HCT116 (cell line): ENCODE data around the gene BFSP1. TPM values are rescaled to one million over a fixed set of nuclear protein-coding genes. Genes with fewer than 3 reads are reported as not detected.

Experiments
- ATAC-seq: fragments of 200-7000 bp; cut with Tn5 transposase; 2 replicates; pipeline ENCODE4 v1.9.1; 2020; ENCODE audit warnings: mild to moderate bottlenecking, moderate library complexity
- BruUV-seq: library from RNA; stranded (reverse); fragments of 400-500 nt; replicated peaks from 2 replicates; lab custom pipeline; 2021; lab: Mats Ljungman, UMichigan
- CTCF ChIA-PET: fragments of 300-600 bp; sonication (Branson Sonifier 250); formaldehyde crosslinking; loops from one replicate; lab custom pipeline; 2021; ENCODE audit warnings: antibody characterized with exemption; lab: Charles Lee
- POLR2A ChIA-PET: fragments of 300-600, 350-600 bp; sonication (Branson Sonifier 250); formaldehyde crosslinking; loops from one replicate; lab custom pipeline; 2021; ENCODE audit warnings: antibody characterized with exemption; lab: Charles Lee
- RAD21 ChIA-PET, 2 experiments: fragments of 300-600 bp; sonication (Branson Sonifier 250); formaldehyde crosslinking; loops; one replicate each; lab custom pipeline; 2023; ENCODE audit warnings: low total read pairs in 2 of 2; ENCODE audit not compliant: uncharacterized antibody in 2 of 2, unreplicated experiment in 2 of 2, low non-redundant PET in 1 of 2; lab: Charles Lee
- DNase-seq: peaks from one replicate; pipeline ENCODE4 v3.0.0-alpha.2; 2010; ENCODE audit warnings: low read depth, low spot score
- H2AFZ ChIP-seq: fragments of 200-600 bp; shearing (Covaris generic), sonication (generic); 2 replicates; pipeline ENCODE4 v1.6.1; 2017; ENCODE audit warnings: low read depth, mixed run types, mixed read lengths, antibody characterized with exemption, low read length; ENCODE audit not compliant: poor library complexity, severe bottlenecking
- H3K27ac ChIP-seq: 2 replicates; pipeline ENCODE4 v1.5.1; 2012; ENCODE audit warnings: low read depth, low read length
- H3K27me3 ChIP-seq: fragments of 200-600 bp; sonication (generic); 2 replicates; pipeline ENCODE4 v1.6.1; 2016; ENCODE audit warnings: mixed run types, low read length, mixed read lengths; ENCODE audit not compliant: insufficient read depth
- H3K36me3 ChIP-seq, 2 experiments: fragments of 200-500 bp in 1 of 2; fragments of 200-600 bp in 1 of 2; sonication (Bioruptor generic) in 1 of 2; sonication (generic) in 1 of 2; 2 replicates each; pipeline versions ENCODE4 v1.5.1 to v1.6.1; 2014 to 2016; ENCODE audit warnings: low read length in 2 of 2, inconsistent platforms in 1 of 2, mixed read lengths in 1 of 2, mixed run types in 1 of 2; ENCODE audit not compliant: insufficient read depth in 2 of 2, control insufficient read depth in 1 of 2
- H3K4me1 ChIP-seq, 2 experiments: fragments of 200-600 bp in 1 of 2; sonication (generic) in 1 of 2; 2 replicates each; pipeline versions ENCODE4 v1.5.1 to v1.6.1; 2012 to 2017; ENCODE audit warnings: low read length in 2 of 2, inconsistent platforms in 1 of 2, mild to moderate bottlenecking in 1 of 2, mixed read lengths in 1 of 2, mixed run types in 1 of 2, moderate library complexity in 1 of 2; ENCODE audit not compliant: insufficient read depth in 2 of 2, control insufficient read depth in 1 of 2
- H3K4me2 ChIP-seq: fragments of 200-600 bp; sonication (generic); 2 replicates; pipeline ENCODE4 v1.6.1; 2017; ENCODE audit warnings: mixed run types, low read length, mixed read lengths
- H3K4me3 ChIP-seq, 2 experiments: fragments of 200-600 bp in 1 of 2; sonication (generic) in 1 of 2; replicated peaks in 1 of 2; 2 replicates each; pipeline ENCODE4 v1.5.1; 2011 to 2016; ENCODE audit warnings: low read length in 2 of 2, control low read depth in 1 of 2, low read depth in 1 of 2, mild to moderate bottlenecking in 1 of 2, mixed read lengths in 1 of 2, mixed run types in 1 of 2
- H3K79me2 ChIP-seq: fragments of 200-600 bp; sonication (generic); 2 replicates; pipeline ENCODE4 v1.6.1; 2017; ENCODE audit warnings: mild to moderate bottlenecking, mixed run types, low read length, moderate library complexity, mixed read lengths; ENCODE audit not compliant: insufficient read depth
- H3K9ac ChIP-seq: fragments of 200-600 bp; sonication (generic); 2 replicates; pipeline ENCODE4 v1.6.1; 2016; ENCODE audit warnings: low read length, mixed read lengths
- H3K9me2 ChIP-seq: fragments of 200-600 bp; sonication (generic), shearing (Covaris generic); 2 replicates; pipeline ENCODE4 v1.6.1; 2017; ENCODE audit warnings: mixed run types, mild to moderate bottlenecking, moderate library complexity; ENCODE audit not compliant: insufficient read depth
- H3K9me3 ChIP-seq, 2 experiments: fragments of 200-500 bp in 1 of 2; fragments of 200-600 bp in 1 of 2; sonication (Bioruptor generic) in 1 of 2; sonication (generic) in 1 of 2; 2 replicates each; pipeline ENCODE4 v1.6.1; 2014 to 2017; ENCODE audit warnings: low read length in 2 of 2, mixed read lengths in 2 of 2, inconsistent platforms in 1 of 2, low read depth in 1 of 2, mild to moderate bottlenecking in 1 of 2, mixed run types in 1 of 2, moderate library complexity in 1 of 2; ENCODE audit not compliant: control insufficient read depth in 1 of 2, insufficient read depth in 1 of 2
- H4K20me1 ChIP-seq: fragments of 200-600 bp; sonication (generic), shearing (Covaris generic); 2 replicates; pipeline ENCODE4 v1.6.1; 2017; ENCODE audit warnings: mixed run types, mild to moderate bottlenecking, moderate library complexity; ENCODE audit not compliant: insufficient read depth
- CBX3 ChIP-seq: IDR thresholded peaks from 2 replicates; pipeline ENCODE4 v1.6.1; 2012; ENCODE audit warnings: low read depth
- CEBPB ChIP-seq: IDR thresholded peaks from 2 replicates; pipeline ENCODE4 v1.6.1; 2012; ENCODE audit warnings: low read depth
- EGR1 ChIP-seq: IDR thresholded peaks from 2 replicates; pipeline ENCODE4 v1.6.1; 2012; ENCODE audit warnings: low read depth
- ELF1 ChIP-seq: IDR thresholded peaks from 2 replicates; pipeline ENCODE4 v1.6.1; 2012; ENCODE audit warnings: low read depth, borderline replicate concordance
- EZH2 ChIP-seq: fragments of 200-600 bp; sonication (generic); IDR thresholded peaks from 2 replicates; pipeline ENCODE4 v1.6.1; 2017; ENCODE audit warnings: antibody characterized with exemption, mixed run types
- FOSL1 ChIP-seq: IDR thresholded peaks from 2 replicates; pipeline ENCODE4 v1.6.1; 2012; ENCODE audit warnings: low read depth
- POLR2A ChIP-seq: IDR thresholded peaks from 2 replicates; pipeline ENCODE4 v1.7.0; 2011; ENCODE audit warnings: borderline replicate concordance; ENCODE audit not compliant: insufficient read depth, insufficient read length; ENCODE audit errors: extremely low read depth
- POLR2AphosphoS5 ChIP-seq: IDR thresholded peaks from 2 replicates; pipeline ENCODE4 v1.6.1; 2011; ENCODE audit warnings: mild to moderate bottlenecking, low read depth, low read length, moderate library complexity
- SIN3A ChIP-seq: IDR thresholded peaks from 2 replicates; pipeline ENCODE4 v1.6.1; 2012; ENCODE audit warnings: low read depth
- SP1 ChIP-seq: IDR thresholded peaks from 2 replicates; pipeline ENCODE4 v1.6.1; 2012; ENCODE audit warnings: low read depth
- SRF ChIP-seq: IDR thresholded peaks from 2 replicates; pipeline ENCODE4 v1.6.1; 2012; ENCODE audit warnings: low read depth
- ZFX ChIP-seq: fragments of 450-650 bp; IDR thresholded peaks from 2 replicates; pipeline ENCODE4 v1.6.1; 2017
- ZNF274 ChIP-seq: fragments of 200-500 bp; sonication (Bioruptor generic); IDR thresholded peaks from 2 replicates; pipeline ENCODE4 v1.6.1; 2014; ENCODE audit warnings: mild to moderate bottlenecking, low read depth, low read length, inconsistent platforms
- intact Hi-C: fragments of 100-400 bp; cut with micrococcal nuclease; formaldehyde crosslinking; loops from 2 replicates; pipeline ENCODE4 v1.10.0; 2022
- total RNA-seq: library from RNA; stranded (reverse); gene quantifications from one replicate; pipeline ENCODE4 v1.2.1, GENCODE V29; 2021; ENCODE audit not compliant: unreplicated experiment
- TF ChIP-seq, protein P1 (sequence below): IDR thresholded peaks from 2 replicates; pipeline ENCODE4 v1.6.1; 2012
- TF ChIP-seq, protein P2 (sequence below), 3 experiments: fragments of 200-600 bp in 1 of 3; sonication (generic) in 1 of 3; IDR thresholded peaks in 2 of 3; conservative IDR thresholded peaks in 1 of 3; 2 replicates each; pipeline ENCODE4 v1.5.1; 2012 to 2017; ENCODE audit warnings: low read depth in 2 of 3, low read length in 2 of 3, antibody characterized with exemption in 1 of 3, borderline replicate concordance in 1 of 3, control low read depth in 1 of 3, mild to moderate bottlenecking in 1 of 3, mixed read lengths in 1 of 3, mixed run types in 1 of 3, moderate library complexity in 1 of 3; ENCODE audit not compliant: insufficient read depth in 1 of 3
- TF ChIP-seq, protein P3 (sequence below): IDR thresholded peaks from 2 replicates; pipeline ENCODE4 v1.6.1; 2012; ENCODE audit warnings: low read depth
- TF ChIP-seq, protein P4 (sequence below): IDR thresholded peaks from 2 replicates; pipeline ENCODE4 v1.6.1; 2012

The BFSP1 gene
- total RNA-seq, 1 experiment from 2014 or later = 8.8 TPM

DNA sequence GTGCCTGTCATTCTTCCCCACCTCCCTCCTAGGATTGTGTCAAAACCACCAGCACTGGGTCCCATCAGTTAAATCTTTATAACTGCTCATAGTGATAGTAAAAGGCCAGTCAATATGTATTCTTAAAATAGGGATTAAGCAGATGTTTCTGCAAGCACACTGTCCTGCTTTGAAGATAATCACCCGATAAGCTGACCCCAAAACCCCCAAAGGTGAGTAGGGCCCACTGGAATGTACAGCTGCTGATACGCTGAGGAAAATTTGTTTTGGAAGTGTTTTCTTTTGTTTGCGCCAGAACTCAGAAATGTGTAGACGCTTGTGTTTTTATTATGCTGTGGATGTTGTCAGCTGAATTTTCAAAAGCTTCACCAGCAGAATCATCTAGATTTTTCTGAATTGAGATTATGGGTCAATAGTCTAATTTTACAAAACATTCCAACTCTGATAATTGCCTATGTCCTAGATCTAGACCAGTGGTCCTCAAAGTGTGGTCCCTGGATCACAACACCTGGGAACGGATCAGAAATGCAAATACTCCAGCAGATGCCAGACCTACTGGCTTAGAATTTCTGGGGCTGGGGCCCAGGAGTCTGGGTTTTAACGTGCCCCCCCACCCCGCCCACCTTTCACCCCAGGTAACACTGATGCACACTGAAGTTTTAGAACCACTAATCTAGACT is 11.4 kb downstream of the BFSP1 start (continued):
- TF ChIP-seq ZFX (no peak), FOSL1 (no peak), SP1 (no peak), POLR2A (no peak)

DNA sequence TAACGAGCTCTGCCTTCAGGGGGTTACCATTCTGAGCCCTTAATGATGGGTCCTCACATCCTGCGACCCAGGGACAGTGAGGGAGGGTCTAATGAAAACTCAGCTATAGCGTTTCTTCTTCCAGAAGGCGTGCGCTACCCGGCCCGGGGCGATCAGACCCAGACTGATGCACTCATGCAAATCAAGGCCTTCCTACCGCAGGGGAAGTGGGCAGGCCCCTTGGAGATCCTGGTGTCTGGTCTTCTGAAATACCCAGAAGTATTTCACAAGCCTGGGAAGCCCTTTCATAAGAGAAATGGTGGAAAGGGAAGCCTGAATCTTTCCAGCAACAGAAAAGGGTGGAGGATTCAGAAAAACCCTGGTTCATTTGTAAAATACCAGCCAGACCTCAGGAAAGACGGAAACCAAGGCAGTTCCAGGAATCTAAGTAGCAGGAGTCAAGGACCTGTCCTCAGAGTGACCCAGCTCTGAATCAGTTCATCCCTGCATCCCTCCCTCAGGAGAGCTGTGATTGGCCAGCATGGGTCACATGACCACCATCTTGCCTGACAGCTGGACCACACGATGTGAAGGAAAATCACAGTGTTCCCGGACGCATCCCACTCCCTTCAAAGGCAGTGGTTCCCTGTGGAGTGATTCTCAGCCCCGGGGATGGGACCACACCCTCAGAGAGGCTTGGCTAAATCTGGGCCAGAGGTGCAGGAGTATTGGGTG is 12.7 kb downstream of the BFSP1 start:
- ChIA-PET CTCF (no interaction called here), RAD21 (interaction anchor here in 1 of 2 experiments (0.6 kb wide), 1 partner anchor 51 kb away, joined by 3 read pairs; the partner anchor contains the start of gene DSTN), POLR2A (no interaction called here)
- intact Hi-C loops = no loop called here
- no peaks in the 10 kb centered on the region for H3K27me3 ChIP-seq
- no peak overlapping the region for H3K4me3 ChIP-seq
- no peaks in the 10 kb centered on the region for H3K36me3 ChIP-seq
- H3K4me1 ChIP-seq = peaks cover 6 to 12% of the 10 kb centered on the region in 2 experiments
- H3K27ac ChIP-seq = no peak overlapping the region
- H3K9ac ChIP-seq = no peak overlapping the region
- BruUV-seq = no TSS peak
- H3K79me2 ChIP-seq = no peaks in the 10 kb centered on the region
- no peak overlapping the region for H2AFZ ChIP-seq
- H3K9me3 ChIP-seq = no peaks in the 10 kb centered on the region
- ATAC-seq (peak; percentile 46; the same call in 1 of the 2 replicates), DNase-seq (no peak)
- H3K9me2 ChIP-seq = no peaks in the 10 kb centered on the region
- no peak overlapping the region for H3K4me2 ChIP-seq
- H4K20me1 ChIP-seq = no peaks in the 10 kb centered on the region
- TF ChIP-seq ZNF274 (no peak), CBX3 (no peak), ELF1 (no peak), POLR2A (no peak), FOSL1 (no peak), SRF (no peak), EGR1 (no peak), SIN3A (no peak), SP1 (no peak), EZH2 (no peak), CEBPB (no peak), POLR2AphosphoS5 (no peak), ZFX (no peak)
- TF ChIP-seq, protein P1, sequence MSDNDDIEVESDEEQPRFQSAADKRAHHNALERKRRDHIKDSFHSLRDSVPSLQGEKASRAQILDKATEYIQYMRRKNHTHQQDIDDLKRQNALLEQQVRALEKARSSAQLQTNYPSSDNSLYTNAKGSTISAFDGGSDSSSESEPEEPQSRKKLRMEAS = no peak
- TF ChIP-seq, protein P2, sequence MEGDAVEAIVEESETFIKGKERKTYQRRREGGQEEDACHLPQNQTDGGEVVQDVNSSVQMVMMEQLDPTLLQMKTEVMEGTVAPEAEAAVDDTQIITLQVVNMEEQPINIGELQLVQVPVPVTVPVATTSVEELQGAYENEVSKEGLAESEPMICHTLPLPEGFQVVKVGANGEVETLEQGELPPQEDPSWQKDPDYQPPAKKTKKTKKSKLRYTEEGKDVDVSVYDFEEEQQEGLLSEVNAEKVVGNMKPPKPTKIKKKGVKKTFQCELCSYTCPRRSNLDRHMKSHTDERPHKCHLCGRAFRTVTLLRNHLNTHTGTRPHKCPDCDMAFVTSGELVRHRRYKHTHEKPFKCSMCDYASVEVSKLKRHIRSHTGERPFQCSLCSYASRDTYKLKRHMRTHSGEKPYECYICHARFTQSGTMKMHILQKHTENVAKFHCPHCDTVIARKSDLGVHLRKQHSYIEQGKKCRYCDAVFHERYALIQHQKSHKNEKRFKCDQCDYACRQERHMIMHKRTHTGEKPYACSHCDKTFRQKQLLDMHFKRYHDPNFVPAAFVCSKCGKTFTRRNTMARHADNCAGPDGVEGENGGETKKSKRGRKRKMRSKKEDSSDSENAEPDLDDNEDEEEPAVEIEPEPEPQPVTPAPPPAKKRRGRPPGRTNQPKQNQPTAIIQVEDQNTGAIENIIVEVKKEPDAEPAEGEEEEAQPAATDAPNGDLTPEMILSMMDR (IDR thresholded peaks at IDR 0.05 in 2 of 3, conservative IDR thresholded peaks at IDR 0.05 in 1 of 3; ENCODE audit: borderline replicate concordance in 1 of 3, insufficient read depth in 1 of 3, low read depth in 2 of 3, low read length in 2 of 3) = no peak
- TF ChIP-seq, protein P3, sequence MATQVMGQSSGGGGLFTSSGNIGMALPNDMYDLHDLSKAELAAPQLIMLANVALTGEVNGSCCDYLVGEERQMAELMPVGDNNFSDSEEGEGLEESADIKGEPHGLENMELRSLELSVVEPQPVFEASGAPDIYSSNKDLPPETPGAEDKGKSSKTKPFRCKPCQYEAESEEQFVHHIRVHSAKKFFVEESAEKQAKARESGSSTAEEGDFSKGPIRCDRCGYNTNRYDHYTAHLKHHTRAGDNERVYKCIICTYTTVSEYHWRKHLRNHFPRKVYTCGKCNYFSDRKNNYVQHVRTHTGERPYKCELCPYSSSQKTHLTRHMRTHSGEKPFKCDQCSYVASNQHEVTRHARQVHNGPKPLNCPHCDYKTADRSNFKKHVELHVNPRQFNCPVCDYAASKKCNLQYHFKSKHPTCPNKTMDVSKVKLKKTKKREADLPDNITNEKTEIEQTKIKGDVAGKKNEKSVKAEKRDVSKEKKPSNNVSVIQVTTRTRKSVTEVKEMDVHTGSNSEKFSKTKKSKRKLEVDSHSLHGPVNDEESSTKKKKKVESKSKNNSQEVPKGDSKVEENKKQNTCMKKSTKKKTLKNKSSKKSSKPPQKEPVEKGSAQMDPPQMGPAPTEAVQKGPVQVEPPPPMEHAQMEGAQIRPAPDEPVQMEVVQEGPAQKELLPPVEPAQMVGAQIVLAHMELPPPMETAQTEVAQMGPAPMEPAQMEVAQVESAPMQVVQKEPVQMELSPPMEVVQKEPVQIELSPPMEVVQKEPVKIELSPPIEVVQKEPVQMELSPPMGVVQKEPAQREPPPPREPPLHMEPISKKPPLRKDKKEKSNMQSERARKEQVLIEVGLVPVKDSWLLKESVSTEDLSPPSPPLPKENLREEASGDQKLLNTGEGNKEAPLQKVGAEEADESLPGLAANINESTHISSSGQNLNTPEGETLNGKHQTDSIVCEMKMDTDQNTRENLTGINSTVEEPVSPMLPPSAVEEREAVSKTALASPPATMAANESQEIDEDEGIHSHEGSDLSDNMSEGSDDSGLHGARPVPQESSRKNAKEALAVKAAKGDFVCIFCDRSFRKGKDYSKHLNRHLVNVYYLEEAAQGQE = no peak
- TF ChIP-seq, protein P4, sequence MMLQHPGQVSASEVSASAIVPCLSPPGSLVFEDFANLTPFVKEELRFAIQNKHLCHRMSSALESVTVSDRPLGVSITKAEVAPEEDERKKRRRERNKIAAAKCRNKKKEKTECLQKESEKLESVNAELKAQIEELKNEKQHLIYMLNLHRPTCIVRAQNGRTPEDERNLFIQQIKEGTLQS = no peak
